HEK293 (cell line): Measurements from ENCODE around the gene RLN3.

Experiments used
- CTCF ChIA-PET: fragments of 350-600 bp; formaldehyde crosslinking; extraction: SDS; loops from one replicate; lab custom pipeline; 2021; ENCODE audit warnings: antibody characterized with exemption; lab: Yijun Ruan, JAX
- POLR2A ChIA-PET: fragments of 300-600 bp; formaldehyde crosslinking; extraction: SDS; loops from one replicate; lab custom pipeline; 2020; ENCODE audit warnings: antibody characterized with exemption, inconsistent platforms; lab: Yijun Ruan, JAX
- H3K27ac ChIP-seq: fragments of 200-500 bp; sonication (Bioruptor generic); 2 replicates; pipeline ENCODE4 v1.5.1; 2014; ENCODE audit warnings: low read depth, low read length, control low read depth, inconsistent platforms; ENCODE audit errors: extremely low read depth
- H3K36me3 ChIP-seq, 2 experiments: fragments of 200-500 bp in 1 of 2; sonication (Bioruptor generic) in 1 of 2; 1 replicate in 1 of 2; 2 replicates in 1 of 2; pipeline ENCODE4 v1.5.1; 2014 to 2017; ENCODE audit warnings: inconsistent platforms in 2 of 2, low read length in 2 of 2; ENCODE audit not compliant: control insufficient read depth in 2 of 2, insufficient read depth in 1 of 2
- H3K4me1 ChIP-seq: fragments of 200-500 bp; sonication (Bioruptor generic); 2 replicates; pipeline ENCODE4 v1.5.1; 2014; ENCODE audit warnings: mild to moderate bottlenecking, low read length, inconsistent platforms; ENCODE audit not compliant: control insufficient read depth, insufficient read depth
- H3K4me3 ChIP-seq: 2 replicates; pipeline ENCODE4 v1.5.1; 2011; ENCODE audit warnings: low read depth, mild to moderate bottlenecking, control low read depth, low read length, moderate library complexity
- H3K9me3 ChIP-seq: fragments of 200-500 bp; sonication (Bioruptor generic); 2 replicates; pipeline ENCODE4 v1.5.1; 2014; ENCODE audit warnings: low read depth, low read length, inconsistent platforms; ENCODE audit not compliant: control insufficient read depth, insufficient read depth
- ELK4 ChIP-seq: IDR thresholded peaks from 2 replicates; pipeline ENCODE4 v1.6.1; 2011; ENCODE audit warnings: mild to moderate bottlenecking, low read depth, low read length, borderline replicate concordance
- HOXC10 ChIP-seq: sonication (generic); formaldehyde crosslinking; IDR thresholded peaks from 2 replicates; pipeline ENCODE4 v1.8.1; 2023; ENCODE audit warnings: mild to moderate bottlenecking, missing genetic modification reagents
- IKZF3 ChIP-seq: fragments of 450-650 bp; IDR thresholded peaks from 2 replicates; pipeline ENCODE4 v1.5.0; 2018; ENCODE audit warnings: missing biosample characterization, mild to moderate bottlenecking, missing genetic modification characterization, moderate library complexity
- KLF9 ChIP-seq: fragments of 450-650 bp; formaldehyde crosslinking; IDR thresholded peaks from 2 replicates; pipeline ENCODE4 v1.5.1; 2016; ENCODE audit warnings: missing biosample characterization, missing genetic modification characterization, low read depth
- PRDM10 ChIP-seq: fragments of 450-650 bp; formaldehyde crosslinking; IDR thresholded peaks from 2 replicates; pipeline ENCODE4 v1.5.1; 2016; ENCODE audit warnings: missing biosample characterization, missing genetic modification characterization
- PRDM6 ChIP-seq: fragments of 450-650 bp; formaldehyde crosslinking; IDR thresholded peaks from 2 replicates; pipeline ENCODE4 v1.5.1; 2017; ENCODE audit warnings: missing biosample characterization, missing genetic modification characterization
- RBAK ChIP-seq: fragments of 450-650 bp; formaldehyde crosslinking; IDR thresholded peaks from 2 replicates; pipeline ENCODE4 v1.5.1; 2016; ENCODE audit warnings: missing biosample characterization, missing genetic modification characterization
- SP7 ChIP-seq: fragments of 450-650 bp; formaldehyde crosslinking; IDR thresholded peaks from 2 replicates; pipeline ENCODE4 v1.5.1; 2016; ENCODE audit warnings: missing biosample characterization, missing genetic modification characterization
- ZBTB7A ChIP-seq: fragments of 450-650 bp; formaldehyde crosslinking; IDR thresholded peaks from 2 replicates; pipeline ENCODE4 v1.5.1; 2016; ENCODE audit warnings: low read depth, missing biosample characterization, missing genetic modification characterization
- ZBTB8A ChIP-seq: fragments of 450-650 bp; formaldehyde crosslinking; IDR thresholded peaks from 2 replicates; pipeline ENCODE4 v1.5.1; 2016; ENCODE audit warnings: missing biosample characterization, missing genetic modification characterization
- ZNF133 ChIP-seq: fragments of 450-650 bp; formaldehyde crosslinking; IDR thresholded peaks from 2 replicates; pipeline ENCODE4 v1.5.1; 2016; ENCODE audit warnings: missing biosample characterization, missing genetic modification characterization
- ZNF146 ChIP-seq: fragments of 450-650 bp; formaldehyde crosslinking; IDR thresholded peaks from 2 replicates; pipeline ENCODE4 v1.5.1; 2016; ENCODE audit warnings: missing biosample characterization, missing genetic modification characterization
- ZNF148 ChIP-seq: fragments of 450-650 bp; formaldehyde crosslinking; IDR thresholded peaks from 2 replicates; pipeline ENCODE4 v1.5.0; 2017; ENCODE audit warnings: missing biosample characterization, missing genetic modification characterization, borderline replicate concordance
- ZNF2 ChIP-seq: fragments of 450-650 bp; formaldehyde crosslinking; IDR thresholded peaks from 2 replicates; pipeline ENCODE4 v1.5.1; 2016; ENCODE audit warnings: missing biosample characterization, missing genetic modification characterization
- ZNF214 ChIP-seq: fragments of 450-650 bp; formaldehyde crosslinking; IDR thresholded peaks from 2 replicates; pipeline ENCODE4 v1.5.1; 2017; ENCODE audit warnings: missing biosample characterization, mild to moderate bottlenecking, missing genetic modification characterization, borderline replicate concordance
- ZNF223 ChIP-seq: fragments of 450-650 bp; formaldehyde crosslinking; IDR thresholded peaks from 2 replicates; pipeline ENCODE4 v1.5.1; 2016; ENCODE audit warnings: missing biosample characterization, missing genetic modification characterization
- ZNF248 ChIP-seq: fragments of 450-650 bp; formaldehyde crosslinking; IDR thresholded peaks from 2 replicates; pipeline ENCODE4 v1.5.1; 2017; ENCODE audit warnings: missing biosample characterization, missing genetic modification characterization
- ZNF366 ChIP-seq: fragments of 450-650 bp; formaldehyde crosslinking; conservative IDR thresholded peaks from 2 replicates; pipeline ENCODE4 v1.5.1; 2016; ENCODE audit warnings: missing biosample characterization, missing genetic modification characterization
- ZNF600 ChIP-seq: fragments of 450-650 bp; formaldehyde crosslinking; IDR thresholded peaks from 2 replicates; pipeline ENCODE4 v1.5.1; 2016; ENCODE audit warnings: missing biosample characterization, missing genetic modification characterization
- ZNF645 ChIP-seq: fragments of 450-650 bp; formaldehyde crosslinking; IDR thresholded peaks from 2 replicates; pipeline ENCODE4; 2016; ENCODE audit warnings: missing biosample characterization, missing genetic modification characterization
- ZNF76 ChIP-seq: fragments of 450-650 bp; formaldehyde crosslinking; IDR thresholded peaks from 2 replicates; pipeline ENCODE4; 2016; ENCODE audit warnings: low read depth, missing biosample characterization, missing genetic modification characterization, borderline replicate concordance
- ZNF791 ChIP-seq: fragments of 450-650 bp; formaldehyde crosslinking; IDR thresholded peaks from 2 replicates; pipeline ENCODE4 v1.5.1; 2016; ENCODE audit warnings: missing biosample characterization, missing genetic modification characterization
- ZSCAN4 ChIP-seq: fragments of 450-650 bp; formaldehyde crosslinking; IDR thresholded peaks from 2 replicates; pipeline ENCODE4 v1.5.1; 2017; ENCODE audit warnings: missing biosample characterization, missing genetic modification characterization
- ZXDB ChIP-seq: fragments of 450-650 bp; formaldehyde crosslinking; IDR thresholded peaks from 2 replicates; pipeline ENCODE4 v1.5.1; 2016; ENCODE audit warnings: missing biosample characterization, missing genetic modification characterization

The RLN3 gene

GRCh38 chr19:14058182-14059092 lies 30.5 kb downstream of the RLN3 start:
- CTCF ChIA-PET = interaction anchor here (0.6 to 6.9 kb wide), 21 partner anchors 7 to 220 kb away, joined by 3 to 80 read pairs (median 3); partner anchors contain the start of genes ASF1B, IL27RA, MISP3 and RLN3
- POLR2A ChIA-PET = interaction anchor here (2.3 kb wide), 1 partner anchor 14 kb away, joined by 6 read pairs; the partner anchor contains the start of gene MISP3
- TF ChIP-seq ZNF148 (tag by site-specific recombination) (peak; percentile 20; the same call in 1 of the 2 replicates), SP7 (0 out of 2 replicates have a peak, but pooled peaks have one; percentile 8), ZNF223 (tag by site-specific recombination) (0 out of 2 replicates have a peak, but pooled peaks have one; percentile 49), ZNF366 (tag by site-specific recombination) (peak; percentile 43), ZNF645 (tag by site-specific recombination) (0 out of 2 replicates have a peak, but pooled peaks have one; percentile 30), ZNF600 (tag by site-specific recombination) (peak; percentile 46; the same call in 1 of the 2 replicates), RBAK (0 out of 2 replicates have a peak, but pooled peaks have one; percentile 15), ELK4 (no peak), ZSCAN4 (0 out of 2 replicates have a peak, but pooled peaks have one; percentile 11), ZNF76 (tag by site-specific recombination) (0 out of 2 replicates have a peak, but pooled peaks have one; percentile 3), HOXC10 (CRISPR knock-in tag) (no peak), ZXDB (tag by site-specific recombination) (peak; percentile 35; the same call in 1 of the 2 replicates), ZBTB7A (tag by site-specific recombination) (0 out of 2 replicates have a peak, but pooled peaks have one; percentile 18), ZNF791 (tag by site-specific recombination) (peak; percentile 15; the same call in 1 of the 2 replicates), ZNF133 (tag by site-specific recombination) (peak; percentile 7; the same call in 1 of the 2 replicates), ZBTB8A (tag by site-specific recombination) (peak; percentile 75; the same call in 1 of the 2 replicates), PRDM10 (tag by site-specific recombination) (peak; percentile 95), ZNF214 (tag by site-specific recombination) (no peak), ZNF146 (no peak), KLF9 (tag by site-specific recombination) (no peak), ZNF2 (tag by site-specific recombination) (0 out of 2 replicates have a peak, but pooled peaks have one; percentile 69), ZNF248 (tag by site-specific recombination) (no peak), IKZF3 (tag by site-specific recombination) (0 out of 2 replicates have a peak, but pooled peaks have one; percentile 29), PRDM6 (tag by site-specific recombination) (no peak)

More at GRCh38 chr19:14058182-14059092, 30.5 kb downstream of the RLN3 start:
- peaks cover 4% of the 10 kb centered on the region for H3K4me1 ChIP-seq
- no peak overlapping the region; the same call in 1 of the 2 replicates for H3K27ac ChIP-seq
- no peaks in the 10 kb centered on the region for H3K9me3 ChIP-seq
- peak overlapping the region; percentile 23 for H3K4me3 ChIP-seq
- H3K36me3 ChIP-seq = no peaks in the 10 kb centered on the region
